ENCODE measurements around the gene KSR2. TPM values are rescaled to one million over a fixed set of nuclear protein-coding genes. Genes with fewer than 3 reads are reported as not detected.

KSR2 gene
- total and polyA plus RNA-seq, 2 of the 13 experiments (the other 11 are each of a cell fraction or from before 2014, with no cell fraction given), result 0.02 TPM; not detected in 1

GRCh38 chr12:117857632-117858612 lies 110.9 kb downstream of the KSR2 start:
- POLR2A ChIA-PET, result no interaction called here
- peak; percentile 35 for DNase-seq (ENCODE audit: low spot score)
- H3K4me1 ChIP-seq (ENCODE audit: insufficient read depth, low read length), result peaks cover 14% of the 10 kb centered on the region
- peaks cover 6% of the 10 kb centered on the region; the same call in 1 of the 2 replicates for H3K9me3 ChIP-seq (ENCODE audit: low read length)
- intact Hi-C loops (cut with micrococcal nuclease; ENCODE audit: unreplicated experiment), result no loop called here
- H3K4me3 ChIP-seq (replicated peaks in 1 of 3; ENCODE audit: insufficient read depth in 1 of 3, low read depth in 2 of 3, low read length in 3 of 3), result no peak overlapping the region
- peak; percentile 14; the same call in 1 of the 3 replicates for ATAC-seq
- WGBS (ENCODE audit: low lambda C conversion rate), result 42% methylated on average over 11 of the region's 13 CpGs
- CTCF ChIA-PET (ENCODE audit: low intra/inter-chr PET ratio, low total read pairs), result interaction anchor here (1.2 kb wide), 2 partner anchors 21 to 645 kb away, joined by 3 to 5 read pairs; no protein-coding TSS in a partner anchor
- no peaks in the 10 kb centered on the region for H3K27me3 ChIP-seq (ENCODE audit: control insufficient read depth in 1 of 2, insufficient read depth in 2 of 2, low read length in 2 of 2)
- in situ Hi-C loops (cut with HindIII; ENCODE audit: extremely low pct_ligation_motif_present, low pct_unique_long_range_greater_than_20kb), result no loop called here
- H3K9ac ChIP-seq (ENCODE audit: insufficient read depth, low read depth, low read length), result no peak overlapping the region
- BruUV-seq (replicated peaks), result no TSS peak
- H2AFZ ChIP-seq (ENCODE audit: low read length), result no peak overlapping the region
- peak; percentile 40 for FAIRE-seq
- no peaks in the 10 kb centered on the region for H4K20me1 ChIP-seq (ENCODE audit: insufficient read depth, low read length)
- no peak overlapping the region for H3K27ac ChIP-seq (ENCODE audit: extremely low read length, insufficient read depth, low read length)
- no peak overlapping the region for H3K4me2 ChIP-seq (ENCODE audit: low read depth, low read length)
- no peaks in the 10 kb centered on the region for H3K79me2 ChIP-seq (ENCODE audit: insufficient read depth, low read length)
- no peaks in the 10 kb centered on the region for H3K36me3 ChIP-seq (replicated peaks in 1 of 2; ENCODE audit: control insufficient read depth in 1 of 2, insufficient read depth in 2 of 2, low read length in 2 of 2)
- TF ChIP-seq, protein P1, sequence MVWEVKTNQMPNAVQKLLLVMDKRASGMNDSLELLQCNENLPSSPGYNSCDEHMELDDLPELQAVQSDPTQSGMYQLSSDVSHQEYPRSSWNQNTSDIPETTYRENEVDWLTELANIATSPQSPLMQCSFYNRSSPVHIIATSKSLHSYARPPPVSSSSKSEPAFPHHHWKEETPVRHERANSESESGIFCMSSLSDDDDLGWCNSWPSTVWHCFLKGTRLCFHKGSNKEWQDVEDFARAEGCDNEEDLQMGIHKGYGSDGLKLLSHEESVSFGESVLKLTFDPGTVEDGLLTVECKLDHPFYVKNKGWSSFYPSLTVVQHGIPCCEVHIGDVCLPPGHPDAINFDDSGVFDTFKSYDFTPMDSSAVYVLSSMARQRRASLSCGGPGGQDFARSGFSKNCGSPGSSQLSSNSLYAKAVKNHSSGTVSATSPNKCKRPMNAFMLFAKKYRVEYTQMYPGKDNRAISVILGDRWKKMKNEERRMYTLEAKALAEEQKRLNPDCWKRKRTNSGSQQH (CRISPR knock-in tag; IDR thresholded peaks at IDR 0.05; ENCODE audit: low read depth), result no peak
- TF ChIP-seq BCL3 (CRISPR knock-in tag; IDR thresholded peaks at IDR 0.05) (no peak), ZBTB21 (CRISPR knock-in tag; IDR thresholded peaks at IDR 0.05) (no peak), ZMYM3 (CRISPR knock-in tag; IDR thresholded peaks at IDR 0.05) (no peak), CTCF (CRISPR knock-in tag; IDR thresholded peaks at IDR 0.05) (peak; percentile 42), XRCC5 (optimal IDR thresholded peaks at IDR 0.05; ENCODE audit: low read length) (peak; percentile 22), CBX2 (IDR thresholded peaks at IDR 0.05; ENCODE audit: low read depth, low read length) (no peak), CBX2 (CRISPR knock-in tag; IDR thresholded peaks at IDR 0.05; ENCODE audit: low read depth) (no peak), ZNF460 (CRISPR knock-in tag; IDR thresholded peaks at IDR 0.05; ENCODE audit: borderline replicate concordance) (no peak), TOPORS (CRISPR knock-in tag; IDR thresholded peaks at IDR 0.05) (no peak), NCOA1 (CRISPR knock-in tag; IDR thresholded peaks at IDR 0.05) (no peak), ZNF263 (CRISPR knock-in tag; IDR thresholded peaks at IDR 0.05) (no peak), ZNF552 (CRISPR knock-in tag; IDR thresholded peaks at IDR 0.05; ENCODE audit: borderline replicate concordance) (no peak), CBFB (CRISPR knock-in tag; IDR thresholded peaks at IDR 0.05) (no peak), ZFP36 (IDR thresholded peaks at IDR 0.05; ENCODE audit: borderline replicate concordance, low read depth, low read length, partially characterized antibody) (peak; percentile 61), ZNF709 (CRISPR knock-in tag; IDR thresholded peaks at IDR 0.05) (no peak), ZNF768 (CRISPR knock-in tag; IDR thresholded peaks at IDR 0.05) (peak; percentile 79; the same call in 1 of the 2 replicates), HNRNPK (IDR thresholded peaks at IDR 0.05; ENCODE audit: low read depth, low read length, poor library complexity, severe bottlenecking) (no peak), ZNF619 (CRISPR knock-in tag; IDR thresholded peaks at IDR 0.05) (no peak)

Measured in HepG2 (cell line).